Trophoblast cell (in vitro differentiated cells and primary cell): ENCODE results near the gene XRN2.
A peak's percentile ranks its signal among the peaks of the same experiment; 100 is the strongest.

Experiments
- DNase-seq, 2 donors: peaks; one replicate each; pipeline ENCODE4 v3.0.0-alpha.2; 2016
- H2AFZ ChIP-seq: 2 replicates; pipeline ENCODE4 v1.6.1; 2013; ENCODE audit warnings: low read length, moderate library complexity, mild to moderate bottlenecking; ENCODE audit not compliant: insufficient read depth, poor library complexity
- H2AK5ac ChIP-seq: 2 replicates; pipeline ENCODE4 v1.6.1; 2013; ENCODE audit warnings: mild to moderate bottlenecking, low read length
- H2BK120ac ChIP-seq: 2 replicates; pipeline ENCODE4 v1.6.1; 2013; ENCODE audit warnings: low read length, mild to moderate bottlenecking, moderate library complexity; ENCODE audit not compliant: insufficient read depth, poor library complexity
- H2BK12ac ChIP-seq: 2 replicates; pipeline ENCODE4 v1.6.1; 2013; ENCODE audit warnings: mild to moderate bottlenecking, low read length, moderate library complexity
- H2BK5ac ChIP-seq: 2 replicates; pipeline ENCODE4 v1.6.1; 2013; ENCODE audit warnings: low read length, low read depth, moderate library complexity, mild to moderate bottlenecking; ENCODE audit not compliant: poor library complexity
- H3K14ac ChIP-seq: 2 replicates; pipeline ENCODE4 v1.6.1; 2013; ENCODE audit warnings: mild to moderate bottlenecking, low read length
- H3K18ac ChIP-seq: 2 replicates; pipeline ENCODE4 v1.6.1; 2013; ENCODE audit warnings: mild to moderate bottlenecking, low read length
- H3K23ac ChIP-seq: 2 replicates; pipeline ENCODE4 v1.6.1; 2013; ENCODE audit warnings: low read length
- H3K27ac ChIP-seq: 2 replicates; pipeline ENCODE4 v1.5.1; 2013; ENCODE audit warnings: low read depth, mild to moderate bottlenecking, inconsistent platforms, low read length, moderate library complexity
- H3K27me3 ChIP-seq: 2 replicates; pipeline ENCODE4 v1.6.1; 2013; ENCODE audit warnings: inconsistent platforms, mild to moderate bottlenecking, low read length, moderate library complexity; ENCODE audit not compliant: insufficient read depth
- H3K36me3 ChIP-seq, 2 experiments: 1 replicate in 1 of 2; 2 replicates in 1 of 2; pipeline ENCODE4 v1.6.1; 2013; ENCODE audit warnings: low read length in 2 of 2, mild to moderate bottlenecking in 2 of 2, moderate library complexity in 1 of 2; ENCODE audit not compliant: insufficient read depth in 2 of 2, control insufficient read depth in 1 of 2
- H3K4ac ChIP-seq: 2 replicates; pipeline ENCODE4 v1.6.1; 2013; ENCODE audit warnings: low read depth, mild to moderate bottlenecking, low read length, moderate library complexity
- H3K4me1 ChIP-seq, 2 experiments: 1 replicate in 1 of 2; 2 replicates in 1 of 2; pipeline ENCODE4 v1.6.1; 2013; ENCODE audit warnings: low read length in 2 of 2, mild to moderate bottlenecking in 2 of 2, moderate library complexity in 1 of 2; ENCODE audit not compliant: insufficient read depth in 2 of 2, control insufficient read depth in 1 of 2
- H3K4me2 ChIP-seq: 2 replicates; pipeline ENCODE4 v1.6.1; 2013; ENCODE audit warnings: inconsistent platforms, mild to moderate bottlenecking, low read length, moderate library complexity
- H3K4me3 ChIP-seq: 2 replicates; pipeline ENCODE4 v1.5.1; 2013; ENCODE audit warnings: mild to moderate bottlenecking, low read depth, low read length, inconsistent platforms
- H3K79me1 ChIP-seq: one replicate; pipeline ENCODE4 v1.6.1; 2013; ENCODE audit warnings: low read length
- H3K79me2 ChIP-seq: 2 replicates; pipeline ENCODE4 v1.6.1; 2013; ENCODE audit warnings: low read length, mild to moderate bottlenecking; ENCODE audit not compliant: control insufficient read depth, insufficient read depth, poor library complexity
- H3K9ac ChIP-seq: 2 replicates; pipeline ENCODE4 v1.6.1; 2013; ENCODE audit warnings: mild to moderate bottlenecking, low read length
- H3K9me3 ChIP-seq: 2 replicates; pipeline ENCODE4 v1.6.1; 2013; ENCODE audit warnings: low read depth, mild to moderate bottlenecking, control low read depth, inconsistent platforms, low read length; ENCODE audit not compliant: insufficient read depth
- H4K12ac ChIP-seq: 2 replicates; pipeline ENCODE4 v1.6.1; 2013; ENCODE audit warnings: low read depth, mild to moderate bottlenecking, low read length, moderate library complexity
- H4K8ac ChIP-seq: 2 replicates; pipeline ENCODE4 v1.6.1; 2013; ENCODE audit warnings: low read depth, mild to moderate bottlenecking, low read length, moderate library complexity
- H4K91ac ChIP-seq: one replicate; pipeline ENCODE4 v1.6.1; 2013; ENCODE audit warnings: low read depth, mild to moderate bottlenecking, low read length, moderate library complexity
- WGBS: extraction: QIAGEN DNeasy Blood & Tissue Kit; methylation state at CpG from one replicate; pipeline ENCODE4 v1.1.7; 2013; ENCODE audit warnings: missing lambda C conversion rate; ENCODE audit not compliant: insufficient read length, insufficient coverage; ENCODE audit errors: extremely low coverage; 5-methylcytosine and 5-hydroxymethylcytosine counted together

The XRN2 gene

GRCh38 chr20:21430020-21430419, 126.9 kb downstream of the XRN2 start:
- Histone ChIP-seq H2BK12ac (no peak overlapping the region), H3K4me2 (no peak overlapping the region), H3K27ac (no peak overlapping the region), H4K91ac (no peak overlapping the region), H4K12ac (no peak overlapping the region), H3K36me3 (no peaks in the 10 kb centered on the region), H3K4ac (no peak overlapping the region), H3K4me1 (no peaks in the 10 kb centered on the region), H3K4me3 (no peak overlapping the region), H3K14ac (no peak overlapping the region), H3K79me2 (no peaks in the 10 kb centered on the region), H3K9ac (no peak overlapping the region), H2BK120ac (no peak overlapping the region), H2AK5ac (no peak overlapping the region), H3K9me3 (peaks cover 3% of the 10 kb centered on the region), H3K79me1 (no peaks in the 10 kb centered on the region), H3K27me3 (no peaks in the 10 kb centered on the region), H2AFZ (no peak overlapping the region), H3K23ac (no peak overlapping the region), H2BK5ac (no peak overlapping the region), H4K8ac (no peak overlapping the region), H3K18ac (no peak overlapping the region)
- no CpG with 5 or more reads among the region's 3 CpGs for WGBS
- DNase-seq, result no peak

GRCh38 chr20:21432911-21433310, 129.8 kb downstream of the XRN2 start:
- no peak overlapping the region for H2BK12ac ChIP-seq
- H3K9me3 ChIP-seq, result no peaks in the 10 kb centered on the region
- no peak overlapping the region for H2BK120ac ChIP-seq
- no peaks in the 10 kb centered on the region for H3K79me1 ChIP-seq
- DNase-seq, result peak in 1 of 2 donors; percentile 35
- no peak overlapping the region for H3K23ac ChIP-seq
- H3K4me1 ChIP-seq, result no peaks in the 10 kb centered on the region
- H4K12ac ChIP-seq, result no peak overlapping the region
- no peaks in the 10 kb centered on the region for H3K79me2 ChIP-seq
- H3K27me3 ChIP-seq, result no peaks in the 10 kb centered on the region
- no peak overlapping the region for H4K91ac ChIP-seq
- H2AFZ ChIP-seq, result no peak overlapping the region
- H2BK5ac ChIP-seq, result no peak overlapping the region
- H4K8ac ChIP-seq, result no peak overlapping the region
- H3K9ac ChIP-seq, result no peak overlapping the region
- no peak overlapping the region for H2AK5ac ChIP-seq
- no peaks in the 10 kb centered on the region for H3K36me3 ChIP-seq
- no CpG with 5 or more reads among the region's 4 CpGs for WGBS
- no peak overlapping the region for H3K14ac ChIP-seq
- H3K27ac ChIP-seq, result no peak overlapping the region
- H3K18ac ChIP-seq, result no peak overlapping the region
- H3K4me2 ChIP-seq, result no peak overlapping the region
- no peak overlapping the region for H3K4me3 ChIP-seq
- H3K4ac ChIP-seq, result no peak overlapping the region

- no peak overlapping the region for H2BK120ac ChIP-seq
- no peak overlapping the region for H4K12ac ChIP-seq
- no peaks in the 10 kb centered on the region for H3K27me3 ChIP-seq
- no peak overlapping the region for H3K4ac ChIP-seq
- H3K14ac ChIP-seq, result no peak overlapping the region
- H2BK12ac ChIP-seq, result no peak overlapping the region
- no peak overlapping the region for H4K8ac ChIP-seq
- H3K79me2 ChIP-seq, result no peaks in the 10 kb centered on the region
- H2BK5ac ChIP-seq, result no peak overlapping the region
- no peak overlapping the region for H3K18ac ChIP-seq
- H3K4me3 ChIP-seq, result no peak overlapping the region
- no peak overlapping the region for H4K91ac ChIP-seq
- H3K79me1 ChIP-seq, result no peaks in the 10 kb centered on the region
- DNase-seq, result peak in 1 of 2 donors; percentile 26
- H3K27ac ChIP-seq, result no peak overlapping the region
- H3K4me2 ChIP-seq, result no peak overlapping the region
- no peaks in the 10 kb centered on the region for H3K4me1 ChIP-seq
- H3K9ac ChIP-seq, result no peak overlapping the region
- no peak overlapping the region for H3K23ac ChIP-seq
- no peak overlapping the region for H2AK5ac ChIP-seq
- H3K9me3 ChIP-seq, result no peaks in the 10 kb centered on the region
- no CpG with 5 or more reads among the region's 2 CpGs for WGBS
- H2AFZ ChIP-seq, result no peak overlapping the region
- no peaks in the 10 kb centered on the region for H3K36me3 ChIP-seq
Observed at GRCh38 chr20:21433329-21433890, 130.3 kb downstream of the XRN2 start.

- no peak overlapping the region for H2AFZ ChIP-seq
- H3K4me2 ChIP-seq, result no peak overlapping the region
- no peak overlapping the region for H4K12ac ChIP-seq
- DNase-seq, result no peak
- no peak overlapping the region for H2BK5ac ChIP-seq
- no peak overlapping the region for H2BK120ac ChIP-seq
- no CpG with 5 or more reads among the region's 3 CpGs for WGBS
- no peaks in the 10 kb centered on the region for H3K27me3 ChIP-seq
- H2BK12ac ChIP-seq, result no peak overlapping the region
- H3K27ac ChIP-seq, result no peak overlapping the region
- no peaks in the 10 kb centered on the region for H3K9me3 ChIP-seq
- no peaks in the 10 kb centered on the region for H3K79me1 ChIP-seq
- no peaks in the 10 kb centered on the region for H3K4me1 ChIP-seq
- no peaks in the 10 kb centered on the region for H3K36me3 ChIP-seq
- no peak overlapping the region for H2AK5ac ChIP-seq
- no peak overlapping the region for H3K18ac ChIP-seq
- H4K8ac ChIP-seq, result no peak overlapping the region
- no peak overlapping the region for H3K4me3 ChIP-seq
- H3K4ac ChIP-seq, result no peak overlapping the region
- no peaks in the 10 kb centered on the region for H3K79me2 ChIP-seq
- H3K14ac ChIP-seq, result no peak overlapping the region
- no peak overlapping the region for H4K91ac ChIP-seq
- no peak overlapping the region for H3K9ac ChIP-seq
- H3K23ac ChIP-seq, result no peak overlapping the region
Observed at GRCh38 chr20:21435576-21435975, 132.4 kb downstream of the XRN2 start.
